ENCODE data around the gene GNPDA2.

GRCh38 chr4:44701037-44701436 lies 25.3 kb downstream of the GNPDA2 start:
- TF ChIP-seq, protein P1, sequence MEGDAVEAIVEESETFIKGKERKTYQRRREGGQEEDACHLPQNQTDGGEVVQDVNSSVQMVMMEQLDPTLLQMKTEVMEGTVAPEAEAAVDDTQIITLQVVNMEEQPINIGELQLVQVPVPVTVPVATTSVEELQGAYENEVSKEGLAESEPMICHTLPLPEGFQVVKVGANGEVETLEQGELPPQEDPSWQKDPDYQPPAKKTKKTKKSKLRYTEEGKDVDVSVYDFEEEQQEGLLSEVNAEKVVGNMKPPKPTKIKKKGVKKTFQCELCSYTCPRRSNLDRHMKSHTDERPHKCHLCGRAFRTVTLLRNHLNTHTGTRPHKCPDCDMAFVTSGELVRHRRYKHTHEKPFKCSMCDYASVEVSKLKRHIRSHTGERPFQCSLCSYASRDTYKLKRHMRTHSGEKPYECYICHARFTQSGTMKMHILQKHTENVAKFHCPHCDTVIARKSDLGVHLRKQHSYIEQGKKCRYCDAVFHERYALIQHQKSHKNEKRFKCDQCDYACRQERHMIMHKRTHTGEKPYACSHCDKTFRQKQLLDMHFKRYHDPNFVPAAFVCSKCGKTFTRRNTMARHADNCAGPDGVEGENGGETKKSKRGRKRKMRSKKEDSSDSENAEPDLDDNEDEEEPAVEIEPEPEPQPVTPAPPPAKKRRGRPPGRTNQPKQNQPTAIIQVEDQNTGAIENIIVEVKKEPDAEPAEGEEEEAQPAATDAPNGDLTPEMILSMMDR (IDR thresholded peaks at IDR 0.05; ENCODE audit: low read depth, low read length): no peak
- no peak for TF ChIP-seq EZH2phosphoT487 (IDR thresholded peaks at IDR 0.05; ENCODE audit: low read depth)
